ENCODE results near the gene CXCL14. TPM values are rescaled to one million over a fixed set of nuclear protein-coding genes. Genes with fewer than 3 reads are reported as not detected.

Gene CXCL14
- total RNA-seq, 1 experiment from 2014 or later, result not detected

GRCh38 chr5:135549413-135549812 is 29.4 kb downstream of the CXCL14 start:
- no peaks in the 10 kb centered on the region for H3K9me2 ChIP-seq (ENCODE audit: insufficient read depth)
- intact Hi-C loops (cut with micrococcal nuclease; ENCODE audit: unreplicated experiment), result no loop called here

GRCh38 chr5:135547590-135548254 is 31.1 kb downstream of the CXCL14 start:
- H3K27me3 ChIP-seq (ENCODE audit: insufficient read depth, low read depth), result peaks cover 78% of the 10 kb centered on the region
- BruUV-seq (replicated peaks), result no TSS peak
- intact Hi-C loops (cut with micrococcal nuclease; ENCODE audit: unreplicated experiment), result no loop called here
- H3K79me2 ChIP-seq (ENCODE audit: low read depth), result no peaks in the 10 kb centered on the region
- ChIA-PET POLR2A (ENCODE audit: unreplicated experiment) (no interaction called here), CTCF (no interaction called here)
- no peaks in the 10 kb centered on the region for H4K20me1 ChIP-seq (ENCODE audit: insufficient read depth)
- H3K9me2 ChIP-seq (ENCODE audit: insufficient read depth), result no peaks in the 10 kb centered on the region
- no peaks in the 10 kb centered on the region for H3K36me3 ChIP-seq (ENCODE audit: low read depth)
- H3K4me3 ChIP-seq, result no peak overlapping the region
- no peaks in the 10 kb centered on the region for H3F3A ChIP-seq (ENCODE audit: insufficient read depth, low read depth)
- H3K4me1 ChIP-seq (replicated peaks; ENCODE audit: insufficient read depth), result no peaks in the 10 kb centered on the region
- H3K27ac ChIP-seq, result no peak overlapping the region
- H3K4me2 ChIP-seq, result no peak overlapping the region
- no peaks in the 10 kb centered on the region for H3K9me3 ChIP-seq (ENCODE audit: insufficient read depth, low read depth)
- no peak overlapping the region for H2AFZ ChIP-seq
- DNase-seq, result no peak
- TF ChIP-seq EZH2 (IDR thresholded peaks at IDR 0.05; ENCODE audit: low read depth) (no peak), CTCF (conservative IDR thresholded peaks at IDR 0.05) (no peak)

More at GRCh38 chr5:135549413-135549812, 29.4 kb downstream of the CXCL14 start:
- H4K20me1 ChIP-seq (ENCODE audit: insufficient read depth), result no peaks in the 10 kb centered on the region
- no peaks in the 10 kb centered on the region for H3K79me2 ChIP-seq (ENCODE audit: low read depth)
- peaks cover 72% of the 10 kb centered on the region for H3K27me3 ChIP-seq (ENCODE audit: insufficient read depth, low read depth)
- ChIA-PET CTCF (interaction anchor here (0.8 to 2.1 kb wide), 2 partner anchors 83 to 92 kb away, joined by 3 to 10 read pairs; no protein-coding TSS in a partner anchor), POLR2A (ENCODE audit: unreplicated experiment) (interaction anchor here (0.7 kb wide), 1 partner anchor 12 kb away, joined by 12 read pairs; no protein-coding TSS in a partner anchor)
- H3K9me3 ChIP-seq (ENCODE audit: insufficient read depth, low read depth), result no peaks in the 10 kb centered on the region
- H3K36me3 ChIP-seq (ENCODE audit: low read depth), result no peaks in the 10 kb centered on the region
- no TSS peak for BruUV-seq (replicated peaks)
- H3F3A ChIP-seq (ENCODE audit: insufficient read depth, low read depth), result no peaks in the 10 kb centered on the region
- H3K27ac ChIP-seq, result no peak overlapping the region
- no peak for DNase-seq
- no peak overlapping the region for H2AFZ ChIP-seq
- H3K4me1 ChIP-seq (replicated peaks; ENCODE audit: insufficient read depth), result no peaks in the 10 kb centered on the region
- TF ChIP-seq CTCF (conservative IDR thresholded peaks at IDR 0.05) (no peak), EZH2 (IDR thresholded peaks at IDR 0.05; ENCODE audit: low read depth) (no peak)
- H3K4me3 ChIP-seq, result no peak overlapping the region
- no peak overlapping the region for H3K4me2 ChIP-seq

- Histone ChIP-seq H3K9me3 (ENCODE audit: insufficient read depth, low read depth) (no peaks in the 10 kb centered on the region), H3F3A (ENCODE audit: insufficient read depth, low read depth) (no peaks in the 10 kb centered on the region), H3K36me3 (ENCODE audit: low read depth) (no peaks in the 10 kb centered on the region), H3K4me3 (no peak overlapping the region), H4K20me1 (ENCODE audit: insufficient read depth) (no peaks in the 10 kb centered on the region), H3K27ac (no peak overlapping the region), H3K4me1 (replicated peaks; ENCODE audit: insufficient read depth) (no peaks in the 10 kb centered on the region), H3K4me2 (no peak overlapping the region), H3K9me2 (ENCODE audit: insufficient read depth) (no peaks in the 10 kb centered on the region), H2AFZ (no peak overlapping the region), H3K27me3 (ENCODE audit: insufficient read depth, low read depth) (peaks cover 86% of the 10 kb centered on the region), H3K79me2 (ENCODE audit: low read depth) (no peaks in the 10 kb centered on the region)
- TF ChIP-seq CTCF (conservative IDR thresholded peaks at IDR 0.05) (no peak), EZH2 (IDR thresholded peaks at IDR 0.05; ENCODE audit: low read depth) (no peak)
- intact Hi-C loops (cut with micrococcal nuclease; ENCODE audit: unreplicated experiment), result no loop called here
- ChIA-PET POLR2A (ENCODE audit: unreplicated experiment) (no interaction called here), CTCF (no interaction called here)
- BruUV-seq (replicated peaks), result no TSS peak
- DNase-seq, result no peak
Measured at GRCh38 chr5:135546912-135547311, 31.9 kb downstream of the CXCL14 start.

Data from PC-9 (cell line).